Right renal cortex interstitium (tissue), 3 donors: ENCODE results near the gene SFTPA2. TPM values are rescaled to one million over a fixed set of nuclear protein-coding genes. Genes with fewer than 3 reads are reported as not detected.
"Not testable (repeated sequence)": the region's sequence is repeated elsewhere in the genome, so short reads cannot be mapped to it uniquely, and the experiment has no call there.

Source experiments
- DNase-seq, 3 donors: peaks; one replicate each; pipeline ENCODE4 v3.0.0-alpha.2; 2013; ENCODE audit warnings: low read depth in 3 of 3, low spot score in 2 of 3
- polyA plus RNA-seq, 3 donors: library from polyadenylated mRNA; unstranded; fragments of 120-200 nt; gene quantifications; one replicate each; pipeline ENCODE4 v1.2.1, GENCODE V29; 2013; ENCODE audit not compliant: insufficient read length in 3 of 3

The SFTPA2 gene
- not detected for polyA plus RNA-seq

- DNase-seq = no peak
Measured at GRCh38 chr10:79560160-79560709, at the start of gene SFTPA2. Gene SFTPA2, minus strand, starts transcription at chr10:79560407. Its CDS starts 924 bp downstream, at chr10:79559483.

- no peak for DNase-seq
Measured at GRCh38 chr10:79608505-79609375, 48.5 kb upstream of the SFTPA2 start.

GRCh38 chr10:79605308-79605707 lies 45.1 kb upstream of the SFTPA2 start:
- no peak for DNase-seq

DNA sequence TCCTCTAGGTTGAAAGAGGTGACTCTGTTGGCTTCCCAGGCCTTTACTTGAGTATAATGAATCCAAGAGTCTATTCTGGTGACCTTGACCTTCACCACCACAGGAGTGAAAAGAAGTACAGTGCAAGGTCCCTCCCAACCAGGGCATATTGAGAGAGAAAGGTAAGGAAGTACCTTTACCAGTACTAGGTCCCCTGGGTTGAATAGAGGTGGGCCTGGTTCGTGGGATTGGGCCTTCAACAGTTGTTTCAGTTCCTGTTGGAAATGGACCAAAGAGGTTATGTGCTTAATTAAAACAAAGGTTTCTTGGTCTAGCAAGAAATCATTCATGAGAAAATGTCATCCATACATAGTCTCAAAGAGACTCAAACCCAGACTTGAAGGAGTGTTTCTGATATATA lies 44.1 kb upstream of the SFTPA2 start:
- no peak for DNase-seq

DNA sequence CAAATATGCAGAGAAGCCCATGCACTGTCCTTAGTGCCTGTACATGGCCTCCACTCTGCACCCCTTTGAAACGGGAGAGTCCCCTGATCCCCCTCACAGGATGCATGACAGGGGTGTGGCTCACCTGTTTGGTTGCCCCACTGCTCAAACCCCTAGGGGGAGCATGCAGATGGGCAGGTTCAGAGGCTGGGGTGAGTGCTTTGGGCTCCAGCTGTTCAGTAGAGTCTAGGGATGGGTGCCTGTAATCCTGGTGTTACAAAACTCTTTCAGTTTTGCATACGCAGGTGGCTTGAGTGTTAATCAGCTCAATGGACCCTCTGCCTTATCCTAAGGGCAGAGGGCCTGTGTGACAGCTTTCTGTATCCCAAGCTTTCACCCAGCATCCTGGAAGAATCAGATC lies 42.7 kb upstream of the SFTPA2 start:
- no peak for DNase-seq

DNA sequence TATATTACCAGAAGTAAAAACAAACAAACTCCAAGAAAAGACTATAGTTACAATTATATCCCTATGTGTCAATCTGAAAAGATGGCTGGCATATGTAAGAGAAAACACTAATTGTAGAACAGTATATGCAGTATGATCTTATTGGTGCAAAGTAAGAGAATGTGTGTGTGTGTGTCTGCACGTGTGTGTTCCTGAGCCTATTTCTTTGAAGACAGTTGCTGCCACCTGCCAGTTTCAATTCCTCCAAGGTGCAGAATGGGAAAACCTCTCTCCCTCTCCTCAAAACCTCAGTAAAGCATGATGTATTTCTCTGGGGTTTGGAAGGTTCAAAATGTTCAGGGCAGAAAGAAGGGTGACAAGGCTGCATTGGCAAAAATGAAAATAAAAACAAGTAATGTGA lies 41.7 kb upstream of the SFTPA2 start:
- no peak for DNase-seq

DNA sequence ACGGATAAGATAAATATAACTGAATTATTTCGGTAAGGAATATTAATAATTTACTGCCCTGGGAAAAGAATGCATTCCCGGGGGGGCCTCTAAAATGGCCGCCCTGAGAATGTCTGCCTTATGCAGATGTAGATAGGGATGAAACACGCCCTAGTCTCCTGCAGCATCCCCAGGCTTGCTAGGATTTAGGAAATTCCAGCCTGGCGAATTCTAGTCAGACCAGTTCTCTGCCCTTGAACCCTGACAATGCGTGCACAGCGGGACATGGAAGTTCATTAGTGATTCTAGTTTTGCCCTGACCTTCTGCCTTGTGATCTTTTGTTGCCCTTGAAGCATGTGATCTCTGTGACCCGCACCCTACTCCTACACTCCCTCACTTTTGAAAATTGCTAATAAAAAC lies 39.4 kb upstream of the SFTPA2 start:
- DNase-seq = not testable (repeated sequence)

- DNase-seq = no peak
Measured at GRCh38 chr10:79595510-79595909, 35.3 kb upstream of the SFTPA2 start.

- not testable (repeated sequence) for DNase-seq
Measured at GRCh38 chr10:79594565-79594964, 34.4 kb upstream of the SFTPA2 start.

GRCh38 chr10:79593377-79593776 lies 33.2 kb upstream of the SFTPA2 start:
- no peak for DNase-seq

DNA sequence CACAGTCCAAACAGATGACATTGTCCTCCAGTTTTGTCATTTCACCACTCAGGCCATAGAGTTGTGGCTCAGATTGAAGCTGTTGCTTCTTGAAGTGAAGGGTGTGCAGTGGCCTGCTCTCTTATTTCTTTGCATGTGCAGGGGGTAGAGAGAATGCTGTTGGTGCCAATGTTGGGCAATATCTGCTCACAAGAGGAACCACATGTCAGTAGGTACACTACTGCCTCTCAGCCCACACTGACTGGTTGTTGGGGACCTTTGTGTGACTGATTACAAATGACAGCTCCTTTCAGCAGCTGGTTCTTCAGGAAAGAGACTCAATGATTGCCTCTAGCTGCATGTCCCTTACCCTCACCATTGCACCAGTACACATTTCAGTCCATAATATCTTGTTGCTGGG lies 28.6 kb upstream of the SFTPA2 start:
- no peak for DNase-seq

DNA sequence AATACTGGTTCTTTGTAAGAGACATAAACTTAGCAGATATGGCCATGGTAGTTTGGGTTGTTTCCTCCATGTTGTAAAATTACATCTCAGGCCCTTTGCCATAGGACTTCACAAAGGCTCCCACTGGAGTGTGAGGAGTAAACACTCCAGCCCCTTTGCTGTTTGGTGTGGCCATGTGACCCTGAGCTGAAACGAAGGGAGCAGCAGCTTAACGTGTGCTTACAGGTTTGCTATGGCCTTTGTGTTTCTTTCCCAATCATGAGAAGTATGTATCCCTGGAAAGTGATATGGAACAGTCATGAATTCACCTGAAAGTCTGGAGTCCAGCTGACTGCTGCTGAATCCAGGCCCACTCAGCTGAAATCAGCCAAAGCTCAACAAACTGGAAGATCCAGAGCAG lies 26.7 kb upstream of the SFTPA2 start:
- DNase-seq = no peak

DNA sequence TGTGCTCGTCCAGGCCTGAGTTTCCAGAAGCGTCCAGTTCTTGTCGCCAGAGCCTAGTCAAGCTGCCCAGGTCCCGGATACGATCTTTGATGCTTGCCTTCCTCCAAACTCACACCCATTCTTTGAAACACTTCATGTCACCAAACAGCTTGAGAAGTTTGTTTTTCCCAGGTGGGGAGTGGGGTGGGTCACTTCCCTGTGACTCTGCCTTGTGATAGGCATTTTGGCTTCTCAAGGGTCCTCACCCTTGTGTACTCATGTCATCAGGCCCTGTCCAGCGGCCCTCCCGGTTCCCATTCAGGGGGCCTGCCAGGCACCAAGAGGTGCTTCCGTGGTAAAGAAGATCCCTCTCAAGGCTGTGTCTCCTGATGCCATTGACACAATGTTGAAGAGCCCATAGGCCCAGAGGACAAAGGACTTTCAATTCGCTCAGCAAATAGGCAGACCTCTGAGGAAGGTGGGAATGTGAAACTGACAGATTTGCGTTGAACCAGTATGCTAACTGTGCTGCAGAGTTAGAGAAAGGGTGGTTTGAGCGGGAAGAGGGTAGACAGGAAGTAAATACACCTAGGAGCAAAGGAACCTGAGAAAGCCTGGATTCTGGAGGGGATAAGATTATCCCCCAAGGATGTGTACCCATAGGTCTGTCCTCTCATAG lies 25.8 kb upstream of the SFTPA2 start:
- no peak for DNase-seq

DNA sequence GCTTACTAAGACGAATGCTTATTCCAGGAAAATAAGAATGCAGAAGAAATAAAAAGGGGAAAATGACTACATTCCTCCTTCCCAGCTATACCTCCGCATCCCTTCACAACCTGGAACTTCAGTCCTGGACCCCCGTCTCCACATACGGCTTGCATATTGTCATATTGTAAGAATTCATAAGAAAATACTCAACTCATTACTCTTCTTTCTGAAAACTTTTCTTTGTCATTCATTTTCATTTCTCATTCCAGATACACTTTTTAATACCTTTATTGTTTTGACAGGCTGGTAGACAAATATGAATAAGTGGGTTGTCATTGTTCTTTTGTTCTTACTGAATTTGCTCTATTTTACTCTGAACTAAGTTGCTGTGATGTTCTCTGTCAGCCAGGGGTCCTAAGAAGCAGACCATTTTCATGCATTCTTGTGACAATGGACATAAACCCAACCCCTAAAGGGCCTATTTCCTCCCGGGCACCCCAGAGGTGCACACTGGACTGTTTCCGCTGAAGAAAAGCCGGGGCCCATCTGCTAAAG lies 23.3 kb upstream of the SFTPA2 start:
- DNase-seq = no peak

GRCh38 chr10:79582954-79583353 lies 22.7 kb upstream of the SFTPA2 start:
- DNase-seq = not testable (repeated sequence)

GRCh38 chr10:79582096-79582495 lies 21.9 kb upstream of the SFTPA2 start:
- no peak for DNase-seq

DNA sequence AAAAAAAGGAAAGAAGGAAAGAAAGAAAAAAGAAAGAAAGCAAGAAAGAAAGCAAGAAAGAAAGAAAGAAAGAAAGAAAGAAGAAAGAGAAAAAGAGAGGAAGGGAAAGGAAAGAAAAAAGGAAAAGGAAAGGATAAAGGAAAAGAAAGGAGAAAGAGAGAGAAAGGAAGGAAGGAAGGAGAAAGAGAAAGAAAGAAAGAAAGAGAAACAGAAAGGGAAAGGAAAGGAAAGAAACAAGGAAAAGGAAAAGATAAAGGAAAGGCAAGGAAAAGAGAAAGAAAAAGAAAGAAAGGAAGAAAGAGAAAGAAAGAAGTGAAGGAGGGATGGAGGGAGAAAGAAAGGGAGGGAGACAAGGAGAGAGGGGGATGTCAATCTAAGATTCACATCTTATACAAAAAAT lies 20.8 kb upstream of the SFTPA2 start:
- DNase-seq = no peak

- DNase-seq = no peak
Measured at GRCh38 chr10:79579361-79579760, 19.2 kb upstream of the SFTPA2 start.

DNA sequence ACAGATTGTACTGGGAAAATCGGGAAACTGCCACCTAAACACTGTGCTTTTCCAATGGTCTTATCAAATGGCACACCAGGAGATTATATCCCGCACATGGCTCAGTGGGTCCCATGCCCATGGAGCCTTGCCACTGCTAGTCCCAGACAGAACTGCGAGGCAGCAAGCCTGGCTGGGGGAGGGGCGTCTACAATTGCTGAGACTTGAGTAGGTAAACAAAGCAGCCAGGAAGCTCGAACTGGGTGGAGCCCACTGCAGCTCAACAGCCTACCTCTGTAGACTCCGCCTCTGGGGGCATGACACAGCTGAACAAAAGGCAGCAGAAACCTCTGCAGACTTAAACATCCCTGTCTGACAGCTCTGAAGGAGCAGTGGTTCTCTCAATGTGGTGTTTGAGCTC lies 10.4 kb upstream of the SFTPA2 start:
- not testable (repeated sequence) for DNase-seq

DNA sequence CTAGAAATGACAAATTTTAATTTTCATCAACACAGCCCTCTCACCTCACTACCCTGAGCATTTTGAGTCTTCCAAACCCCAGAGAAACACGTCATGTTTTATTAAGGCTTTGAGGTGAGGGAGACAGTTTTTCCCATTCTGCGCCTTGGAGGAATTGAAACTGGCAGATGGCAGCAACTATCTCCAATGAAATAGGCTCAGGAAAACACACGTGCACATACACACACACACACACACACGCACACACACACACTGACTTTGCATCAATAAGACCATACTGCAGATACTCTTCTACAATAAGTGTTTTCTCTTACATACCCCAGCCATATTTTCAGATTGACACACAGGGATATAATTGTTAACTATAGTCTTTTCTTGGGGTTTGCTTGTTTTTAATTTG lies 3.2 kb upstream of the SFTPA2 start:
- DNase-seq = no peak

GRCh38 chr10:79562135-79562756 lies 2.0 kb upstream of the SFTPA2 start:
- DNase-seq = peak; percentile 25 to 39 (median 37)
